ENCODE measurements around the gene GMPPA.

Gene GMPPA

GRCh38 chr2:219527472-219527871 is 28.8 kb downstream of the GMPPA start:
- DNase-seq (ENCODE audit: low read depth), result no peak
- TF ChIP-seq, protein P1, sequence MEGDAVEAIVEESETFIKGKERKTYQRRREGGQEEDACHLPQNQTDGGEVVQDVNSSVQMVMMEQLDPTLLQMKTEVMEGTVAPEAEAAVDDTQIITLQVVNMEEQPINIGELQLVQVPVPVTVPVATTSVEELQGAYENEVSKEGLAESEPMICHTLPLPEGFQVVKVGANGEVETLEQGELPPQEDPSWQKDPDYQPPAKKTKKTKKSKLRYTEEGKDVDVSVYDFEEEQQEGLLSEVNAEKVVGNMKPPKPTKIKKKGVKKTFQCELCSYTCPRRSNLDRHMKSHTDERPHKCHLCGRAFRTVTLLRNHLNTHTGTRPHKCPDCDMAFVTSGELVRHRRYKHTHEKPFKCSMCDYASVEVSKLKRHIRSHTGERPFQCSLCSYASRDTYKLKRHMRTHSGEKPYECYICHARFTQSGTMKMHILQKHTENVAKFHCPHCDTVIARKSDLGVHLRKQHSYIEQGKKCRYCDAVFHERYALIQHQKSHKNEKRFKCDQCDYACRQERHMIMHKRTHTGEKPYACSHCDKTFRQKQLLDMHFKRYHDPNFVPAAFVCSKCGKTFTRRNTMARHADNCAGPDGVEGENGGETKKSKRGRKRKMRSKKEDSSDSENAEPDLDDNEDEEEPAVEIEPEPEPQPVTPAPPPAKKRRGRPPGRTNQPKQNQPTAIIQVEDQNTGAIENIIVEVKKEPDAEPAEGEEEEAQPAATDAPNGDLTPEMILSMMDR (IDR thresholded peaks at IDR 0.05; ENCODE audit: insufficient read depth, low read depth, low read length, missing control alignments), result no peak

DNA sequence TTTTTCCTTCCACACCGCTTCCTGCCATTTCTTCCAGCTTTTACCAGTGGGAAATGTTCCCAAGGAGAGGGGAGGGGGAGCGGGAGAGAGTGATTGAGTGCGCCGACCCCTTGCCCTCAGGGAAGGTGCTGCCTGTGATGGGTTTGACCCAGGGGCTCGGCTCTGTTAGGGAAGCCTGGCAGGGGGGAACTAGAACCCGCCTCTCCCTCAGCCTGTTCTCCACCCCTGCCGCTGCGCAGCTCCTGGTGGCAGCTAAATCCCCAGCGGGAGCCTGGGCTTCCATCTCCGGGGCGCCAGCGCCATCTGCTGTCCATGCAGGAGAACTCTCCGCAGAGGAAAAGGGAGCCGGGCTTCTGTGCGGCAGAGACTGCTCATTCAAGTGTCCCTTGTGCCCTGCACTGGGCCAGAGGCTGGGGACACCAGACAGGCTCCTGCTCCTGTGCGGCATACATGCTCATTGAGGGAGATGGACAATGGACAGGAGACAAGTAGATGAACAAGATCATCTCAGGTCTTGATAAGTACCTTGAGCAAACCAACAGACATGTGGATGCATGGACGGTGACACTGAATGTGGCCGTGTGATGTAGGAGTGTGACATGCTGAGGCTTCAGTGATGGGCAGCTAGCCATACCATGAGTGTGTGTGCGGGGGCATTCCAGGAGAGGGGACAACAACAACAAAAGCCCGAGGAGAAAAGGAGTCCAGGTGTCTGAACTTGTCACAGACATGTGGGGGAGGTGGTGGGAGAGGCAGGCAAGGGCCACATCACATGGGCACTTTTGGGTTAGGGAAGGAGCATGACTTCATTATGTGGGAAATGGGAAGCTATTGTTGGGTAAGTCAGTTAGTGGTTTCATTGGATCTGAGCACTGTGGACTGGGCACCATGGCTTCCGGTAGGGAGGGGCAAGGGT is 31.6 kb downstream of the GMPPA start:
- TF ChIP-seq, protein P1 (IDR thresholded peaks at IDR 0.05; ENCODE audit: insufficient read depth, low read depth, low read length, missing control alignments), result peak; percentile 96
- DNase-seq (ENCODE audit: low read depth), result peak; percentile 86
- no peak overlapping the region for H3K4me3 ChIP-seq (ENCODE audit: low read depth, low read length)

More at GRCh38 chr2:219527472-219527871, 28.8 kb downstream of the GMPPA start:
- H3K4me3 ChIP-seq (ENCODE audit: low read depth, low read length), result no peak overlapping the region

GRCh38 chr2:219531639-219532377 is 33.1 kb downstream of the GMPPA start:
- H3K4me3 ChIP-seq (ENCODE audit: low read depth, low read length), result no peak overlapping the region
- no peak for DNase-seq (ENCODE audit: low read depth)
- TF ChIP-seq, protein P1 (IDR thresholded peaks at IDR 0.05; ENCODE audit: insufficient read depth, low read depth, low read length, missing control alignments), result no peak

- no peak for DNase-seq (ENCODE audit: low read depth)
- no peak overlapping the region for H3K4me3 ChIP-seq (ENCODE audit: low read depth, low read length)
- TF ChIP-seq, protein P1 (IDR thresholded peaks at IDR 0.05; ENCODE audit: insufficient read depth, low read depth, low read length, missing control alignments), result no peak
These were observed 33.6 kb downstream of the GMPPA start for GRCh38 chr2:219532378-219532649.

DNA sequence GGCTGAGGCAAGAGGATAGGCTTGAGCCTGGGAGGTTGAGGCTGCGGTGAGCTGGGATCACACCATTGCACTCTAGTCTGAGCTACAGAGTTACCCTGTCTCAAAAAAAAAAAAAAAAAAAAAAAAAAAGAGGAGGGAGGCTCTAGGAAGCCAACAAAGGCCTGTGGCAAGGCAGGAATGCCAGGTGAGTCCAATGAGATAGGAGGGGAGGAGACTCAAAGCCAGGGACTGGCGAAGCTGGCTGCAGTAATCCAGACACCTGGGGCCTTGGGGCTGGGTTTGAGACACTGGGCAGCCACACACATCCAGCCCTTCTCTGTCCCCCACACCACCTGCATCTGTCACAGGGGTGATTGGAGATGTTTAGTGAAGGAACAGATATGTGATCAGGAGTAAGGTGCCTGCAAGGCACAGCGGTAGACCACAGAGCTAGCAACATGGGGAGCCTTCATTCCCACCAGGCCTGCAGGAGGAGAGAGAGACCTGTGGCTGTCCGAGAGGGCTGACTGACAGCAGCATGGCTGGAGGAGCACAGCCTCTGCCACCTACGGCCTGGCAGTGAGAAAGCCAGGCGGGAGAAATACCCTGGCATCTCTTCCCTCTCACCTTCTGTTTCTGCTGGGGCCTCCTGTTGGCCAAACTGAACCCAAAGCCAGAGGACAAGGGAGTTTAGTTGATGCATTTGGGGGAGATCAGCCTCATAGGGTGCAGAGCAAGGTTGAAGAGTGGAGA is 35.4 kb downstream of the GMPPA start:
- H3K4me3 ChIP-seq (ENCODE audit: low read depth, low read length), result no peak overlapping the region
- TF ChIP-seq, protein P1 (IDR thresholded peaks at IDR 0.05; ENCODE audit: insufficient read depth, low read depth, low read length, missing control alignments), result no peak
- no peak for DNase-seq (ENCODE audit: low read depth)

DNA sequence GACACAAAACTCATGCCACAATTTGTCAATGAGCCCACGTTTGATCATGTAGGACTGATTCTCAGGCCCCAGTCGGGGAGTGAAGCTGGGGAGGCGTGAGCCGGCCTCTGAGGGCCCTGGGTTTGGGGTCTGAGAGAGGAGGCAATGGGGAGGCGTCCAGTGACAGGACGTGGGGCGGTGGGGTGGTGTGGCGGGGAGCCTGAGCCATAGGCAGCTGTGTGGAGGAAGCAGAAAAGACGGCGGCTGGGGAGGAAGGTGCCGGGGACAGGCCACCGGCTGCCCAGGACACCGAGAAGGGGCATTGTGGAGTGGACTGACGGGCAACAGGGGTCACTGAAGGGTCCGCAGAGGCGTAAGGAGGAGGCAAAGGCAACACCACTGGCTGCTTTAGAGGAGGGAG is 37.7 kb downstream of the GMPPA start:
- TF ChIP-seq, protein P1 (IDR thresholded peaks at IDR 0.05; ENCODE audit: insufficient read depth, low read depth, low read length, missing control alignments), result no peak
- no peak overlapping the region for H3K4me3 ChIP-seq (ENCODE audit: low read depth, low read length)
- DNase-seq (ENCODE audit: low read depth), result no peak
